Loucy (cell line): ENCODE results near the gene GRK2.

Experiments used
- H2AFZ ChIP-seq: fragments of 200-600 bp; sonication (generic); 2 replicates; pipeline ENCODE4 v1.6.0; 2016; ENCODE audit warnings: antibody characterized with exemption, mild to moderate bottlenecking, low read length, moderate library complexity
- H3F3A ChIP-seq: fragments of 200-600 bp; 2 replicates; pipeline ENCODE4 v1.6.0; 2016; ENCODE audit warnings: antibody characterized with exemption, low read depth, mild to moderate bottlenecking
- H3K27me3 ChIP-seq: fragments of 200-600 bp; sonication (generic); 2 replicates; pipeline ENCODE4 v1.6.1; 2014; ENCODE audit warnings: low read length, mild to moderate bottlenecking; ENCODE audit not compliant: insufficient read depth, poor library complexity, severe bottlenecking
- H3K36me3 ChIP-seq: fragments of 200-600 bp; sonication (generic); 2 replicates; pipeline ENCODE4 v1.6.1; 2016; ENCODE audit warnings: low read length; ENCODE audit not compliant: insufficient read depth
- H3K4me1 ChIP-seq: fragments of 200-600 bp; sonication (generic); 2 replicates; pipeline ENCODE4 v1.5.1; 2014; ENCODE audit warnings: low read length, mild to moderate bottlenecking; ENCODE audit not compliant: insufficient read depth, poor library complexity, severe bottlenecking
- H3K4me2 ChIP-seq: fragments of 200-600 bp; sonication (generic); 2 replicates; pipeline ENCODE4 v1.6.0; 2014; ENCODE audit warnings: antibody characterized with exemption, low read length, low read depth, mild to moderate bottlenecking; ENCODE audit not compliant: poor library complexity, severe bottlenecking
- H3K4me3 ChIP-seq: fragments of 200-600 bp; sonication (generic); 2 replicates; pipeline ENCODE4 v1.5.1; 2014; ENCODE audit warnings: low read length, mild to moderate bottlenecking, mixed read lengths; ENCODE audit not compliant: poor library complexity, severe bottlenecking
- H3K79me2 ChIP-seq: fragments of 200-600 bp; sonication (generic); 2 replicates; pipeline ENCODE4 v1.6.1; 2014; ENCODE audit warnings: low read length; ENCODE audit not compliant: insufficient read depth
- H3K9ac ChIP-seq: fragments of 200-600 bp; sonication (generic); 2 replicates; pipeline ENCODE4 v1.6.0; 2014; ENCODE audit warnings: mild to moderate bottlenecking, low read depth, low read length, moderate library complexity; ENCODE audit not compliant: poor library complexity, severe bottlenecking
- H3K9me2 ChIP-seq: fragments of 200-600 bp; sonication (generic); replicated peaks from 2 replicates; pipeline ENCODE4 v1.6.1; 2016; ENCODE audit warnings: low read depth, low read length, mixed read lengths
- H3K9me3 ChIP-seq: fragments of 200-600 bp; sonication (generic); 2 replicates; pipeline ENCODE4 v1.6.1; 2014; ENCODE audit warnings: mild to moderate bottlenecking, antibody characterized with exemption, low read length, low read depth; ENCODE audit not compliant: insufficient read depth
- H4K20me1 ChIP-seq: fragments of 200-600 bp; sonication (generic); 2 replicates; pipeline ENCODE4 v1.6.0; 2014; ENCODE audit warnings: antibody characterized with exemption, low read length, mild to moderate bottlenecking; ENCODE audit not compliant: insufficient read depth, poor library complexity, severe bottlenecking
- EZH2phosphoT487 ChIP-seq: fragments of 200-600 bp; IDR thresholded peaks from 2 replicates; pipeline ENCODE4 v1.6.1; 2018; ENCODE audit warnings: antibody characterized with exemption, mild to moderate bottlenecking, moderate library complexity, borderline replicate concordance
- TF ChIP-seq, protein P1 (sequence below): fragments of 200-600 bp; sonication (generic); conservative IDR thresholded peaks from 2 replicates; pipeline ENCODE4 v1.5.1; 2014; ENCODE audit warnings: mild to moderate bottlenecking, antibody characterized with exemption, low read length

Gene GRK2

DNA sequence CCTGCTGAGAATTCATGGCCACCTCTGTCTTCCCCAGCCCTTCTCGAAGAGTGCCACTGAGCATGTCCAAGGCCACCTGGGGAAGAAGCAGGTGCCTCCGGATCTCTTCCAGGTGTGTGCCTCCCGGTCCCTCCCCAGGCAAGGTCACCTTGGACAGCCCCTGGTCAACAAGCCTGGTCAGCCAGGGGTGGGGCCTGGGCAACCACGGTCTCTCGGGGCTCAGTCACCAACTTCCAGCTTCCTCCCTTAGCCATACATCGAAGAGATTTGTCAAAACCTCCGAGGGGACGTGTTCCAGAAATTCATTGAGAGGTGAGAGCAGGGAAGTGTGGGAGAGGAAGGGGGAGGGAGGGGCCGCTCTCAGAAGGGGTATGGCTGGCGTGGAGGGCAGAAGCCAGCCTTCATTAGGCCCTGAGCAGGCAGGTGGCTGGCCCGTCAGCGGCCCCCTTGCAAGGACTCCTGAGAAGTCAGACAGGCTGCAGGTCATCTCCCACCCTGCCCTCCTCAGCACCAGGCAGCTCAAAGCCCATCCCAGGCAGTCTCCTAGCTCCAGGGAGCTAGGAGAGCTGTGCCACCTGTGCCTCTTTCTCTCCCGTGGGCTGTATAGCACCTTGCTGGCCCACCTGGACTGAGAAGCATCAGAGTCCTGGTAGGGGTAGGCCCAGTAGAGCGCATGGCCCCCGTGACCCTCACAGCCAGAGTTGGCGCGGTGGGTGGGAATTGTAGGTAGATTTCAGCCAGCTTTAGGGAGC is 13.5 kb downstream of the GRK2 start:
- Histone ChIP-seq H3K9ac (peak overlapping the region; percentile 99), H3K27me3 (no peaks in the 10 kb centered on the region), H3K36me3 (peaks cover 76% of the 10 kb centered on the region), H3F3A (peaks cover 11% of the 10 kb centered on the region; the same call in 1 of the 2 replicates), H3K4me3 (no peak overlapping the region), H2AFZ (no peak overlapping the region), H3K79me2 (peaks cover 78% of the 10 kb centered on the region), H3K4me2 (no peak overlapping the region), H3K4me1 (peaks cover 50% of the 10 kb centered on the region), H3K9me3 (no peaks in the 10 kb centered on the region), H3K9me2 (no peaks in the 10 kb centered on the region), H4K20me1 (peaks cover 11% of the 10 kb centered on the region)
- TF ChIP-seq, protein P1, sequence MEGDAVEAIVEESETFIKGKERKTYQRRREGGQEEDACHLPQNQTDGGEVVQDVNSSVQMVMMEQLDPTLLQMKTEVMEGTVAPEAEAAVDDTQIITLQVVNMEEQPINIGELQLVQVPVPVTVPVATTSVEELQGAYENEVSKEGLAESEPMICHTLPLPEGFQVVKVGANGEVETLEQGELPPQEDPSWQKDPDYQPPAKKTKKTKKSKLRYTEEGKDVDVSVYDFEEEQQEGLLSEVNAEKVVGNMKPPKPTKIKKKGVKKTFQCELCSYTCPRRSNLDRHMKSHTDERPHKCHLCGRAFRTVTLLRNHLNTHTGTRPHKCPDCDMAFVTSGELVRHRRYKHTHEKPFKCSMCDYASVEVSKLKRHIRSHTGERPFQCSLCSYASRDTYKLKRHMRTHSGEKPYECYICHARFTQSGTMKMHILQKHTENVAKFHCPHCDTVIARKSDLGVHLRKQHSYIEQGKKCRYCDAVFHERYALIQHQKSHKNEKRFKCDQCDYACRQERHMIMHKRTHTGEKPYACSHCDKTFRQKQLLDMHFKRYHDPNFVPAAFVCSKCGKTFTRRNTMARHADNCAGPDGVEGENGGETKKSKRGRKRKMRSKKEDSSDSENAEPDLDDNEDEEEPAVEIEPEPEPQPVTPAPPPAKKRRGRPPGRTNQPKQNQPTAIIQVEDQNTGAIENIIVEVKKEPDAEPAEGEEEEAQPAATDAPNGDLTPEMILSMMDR = no peak
- TF ChIP-seq EZH2phosphoT487 = no peak

DNA sequence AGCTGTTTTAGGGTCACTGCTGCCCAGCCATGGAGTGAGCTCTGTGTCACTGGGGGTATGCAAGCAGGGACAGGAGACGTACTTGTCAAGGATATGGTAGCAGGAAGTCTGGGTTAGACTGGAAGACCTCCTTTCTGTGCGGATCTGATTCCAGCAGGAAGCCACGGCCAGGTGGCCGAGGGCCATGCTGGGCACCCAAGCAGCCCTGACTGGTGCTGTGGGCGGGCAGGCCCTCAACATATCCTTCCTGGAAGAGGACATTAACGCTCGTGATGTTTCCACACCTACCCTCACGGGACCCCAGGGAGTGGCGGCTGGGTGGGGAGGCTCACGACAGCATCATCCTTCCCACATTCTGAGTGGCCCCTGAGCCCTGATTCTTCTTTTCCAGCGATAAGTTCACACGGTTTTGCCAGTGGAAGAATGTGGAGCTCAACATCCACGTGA is 14.1 kb downstream of the GRK2 start:
- Histone ChIP-seq H3K4me3 (no peak overlapping the region), H3K4me1 (peaks cover 44% of the 10 kb centered on the region), H4K20me1 (peaks cover 8% of the 10 kb centered on the region), H3F3A (peaks cover 11% of the 10 kb centered on the region; the same call in 1 of the 2 replicates), H3K36me3 (peaks cover 82% of the 10 kb centered on the region), H3K27me3 (no peaks in the 10 kb centered on the region), H3K4me2 (no peak overlapping the region), H3K79me2 (peaks cover 72% of the 10 kb centered on the region), H3K9me2 (no peaks in the 10 kb centered on the region), H3K9me3 (no peaks in the 10 kb centered on the region), H2AFZ (no peak overlapping the region), H3K9ac (peak overlapping the region; percentile 99)
- TF ChIP-seq, protein P1 = no peak
- no peak for TF ChIP-seq EZH2phosphoT487

DNA sequence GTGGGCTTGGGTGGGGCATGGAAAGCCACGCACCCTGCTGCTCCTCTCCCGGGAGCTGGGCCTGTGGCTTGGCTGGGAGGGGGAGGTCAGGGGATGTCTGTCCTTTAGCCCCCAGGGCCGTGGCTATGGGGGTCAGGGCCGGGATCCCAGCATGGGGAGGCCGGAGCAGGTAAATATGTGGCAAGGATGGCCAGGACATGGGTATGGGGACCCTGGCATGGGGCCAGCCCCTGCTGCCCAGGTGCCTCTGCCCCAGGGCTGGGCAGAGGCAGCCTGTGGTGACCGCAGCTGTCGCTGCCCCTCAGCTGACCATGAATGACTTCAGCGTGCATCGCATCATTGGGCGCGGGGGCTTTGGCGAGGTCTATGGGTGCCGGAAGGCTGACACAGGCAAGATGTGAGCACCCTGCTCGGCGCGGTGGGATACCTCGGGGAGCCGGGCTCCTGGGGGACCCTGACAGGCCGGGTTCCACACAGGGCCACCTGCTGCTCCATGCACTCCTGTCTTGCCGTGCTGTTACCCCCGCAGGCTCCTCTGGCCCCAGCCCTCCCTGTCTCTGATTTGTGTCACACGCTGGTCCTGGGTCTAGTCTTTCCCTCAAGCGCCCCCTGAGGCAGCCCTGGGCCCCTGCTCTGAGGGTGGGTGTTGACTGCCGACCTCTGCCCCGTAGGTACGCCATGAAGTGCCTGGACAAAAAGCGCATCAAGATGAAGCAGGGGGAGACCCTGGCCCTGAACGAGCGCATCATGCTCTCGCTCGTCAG is 14.7 kb downstream of the GRK2 start:
- Histone ChIP-seq H3K4me2 (no peak overlapping the region), H3K9me2 (no peaks in the 10 kb centered on the region), H3K9ac (no peak overlapping the region), H3K4me1 (peaks cover 38% of the 10 kb centered on the region), H3K9me3 (no peaks in the 10 kb centered on the region), H3F3A (peaks cover 11% of the 10 kb centered on the region; the same call in 1 of the 2 replicates), H3K27me3 (no peaks in the 10 kb centered on the region), H3K4me3 (no peak overlapping the region), H3K36me3 (peaks cover 83% of the 10 kb centered on the region), H3K79me2 (peaks cover 70% of the 10 kb centered on the region), H2AFZ (no peak overlapping the region), H4K20me1 (peaks cover 4% of the 10 kb centered on the region)
- no peak for TF ChIP-seq EZH2phosphoT487
- TF ChIP-seq, protein P1 = no peak
